Activated CD8-positive, alpha-beta memory T cell treated with anti-CD3 and anti-CD28 coated beads for 36 hours (primary cell): Measurements from ENCODE around the gene GJD3. TPM values are rescaled to one million over a fixed set of nuclear protein-coding genes. Genes with fewer than 3 reads are reported as not detected.

ENCODE experiments used
- CTCF ChIA-PET: fragments of 350-600 bp; sonication (Branson Sonifier 250); formaldehyde crosslinking; loops from one replicate; lab custom pipeline; 2021; ENCODE audit warnings: antibody characterized with exemption; lab: Charles Lee
- POLR2A ChIA-PET: fragments of 350-600 bp; sonication (Branson Sonifier 250); formaldehyde crosslinking; loops from one replicate; lab custom pipeline; 2021; ENCODE audit warnings: antibody characterized with exemption; lab: Charles Lee
- total RNA-seq, 2 experiments: library from RNA; stranded (reverse); gene quantifications; one replicate each; pipeline ENCODE4 v1.2.3, GENCODE V29; 2021

Gene GJD3
- total RNA-seq, 2 experiments from 2014 or later = not detected

- POLR2A ChIA-PET = interaction anchor here (0.5 to 1.1 kb wide), 3 partner anchors 35 to 239 kb away, joined by 4 read pairs; partner anchors contain the start of gene CDC6
These were observed 41.9 kb downstream of the GJD3 start for GRCh38 chr17:40322358-40323315.

GRCh38 chr17:40321961-40322357 is 42.6 kb downstream of the GJD3 start:
- ChIA-PET POLR2A (no interaction called here), CTCF (interaction anchor here (1.1 kb wide), 1 partner anchor 8 kb away, joined by 5 read pairs; no protein-coding TSS in a partner anchor)

More at GRCh38 chr17:40322358-40323315, 41.9 kb downstream of the GJD3 start:
- CTCF ChIA-PET = interaction anchor here (0.5 to 1.1 kb wide), 4 partner anchors 7 to 143 kb away, joined by 4 to 5 read pairs (median 4); partner anchors contain the start of gene RARA

DNA sequence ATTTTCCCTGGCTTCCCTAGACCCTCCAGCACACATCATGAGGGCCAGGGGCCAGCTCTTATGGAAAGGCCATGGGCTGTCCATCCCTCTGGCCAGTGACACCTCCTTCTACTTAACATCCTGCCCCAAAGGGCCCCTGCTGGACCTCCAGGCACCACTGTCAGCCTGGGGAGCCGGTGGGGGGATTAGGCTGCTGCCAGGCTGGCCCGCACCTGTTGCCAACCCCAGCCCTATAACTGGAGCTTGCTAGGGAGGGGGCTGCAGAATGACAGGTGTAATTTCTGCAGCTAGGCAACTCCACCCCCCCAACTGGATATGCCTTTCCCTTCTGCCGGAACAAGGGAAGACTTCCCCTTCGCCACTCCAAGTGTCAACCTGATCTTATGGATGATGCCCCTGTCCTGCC is 43.0 kb downstream of the GJD3 start:
- POLR2A ChIA-PET = no interaction called here
- CTCF ChIA-PET = interaction anchor here (1.0 to 1.1 kb wide), 2 partner anchors 9 to 32 kb away, joined by 3 to 5 read pairs; no protein-coding TSS in a partner anchor

DNA sequence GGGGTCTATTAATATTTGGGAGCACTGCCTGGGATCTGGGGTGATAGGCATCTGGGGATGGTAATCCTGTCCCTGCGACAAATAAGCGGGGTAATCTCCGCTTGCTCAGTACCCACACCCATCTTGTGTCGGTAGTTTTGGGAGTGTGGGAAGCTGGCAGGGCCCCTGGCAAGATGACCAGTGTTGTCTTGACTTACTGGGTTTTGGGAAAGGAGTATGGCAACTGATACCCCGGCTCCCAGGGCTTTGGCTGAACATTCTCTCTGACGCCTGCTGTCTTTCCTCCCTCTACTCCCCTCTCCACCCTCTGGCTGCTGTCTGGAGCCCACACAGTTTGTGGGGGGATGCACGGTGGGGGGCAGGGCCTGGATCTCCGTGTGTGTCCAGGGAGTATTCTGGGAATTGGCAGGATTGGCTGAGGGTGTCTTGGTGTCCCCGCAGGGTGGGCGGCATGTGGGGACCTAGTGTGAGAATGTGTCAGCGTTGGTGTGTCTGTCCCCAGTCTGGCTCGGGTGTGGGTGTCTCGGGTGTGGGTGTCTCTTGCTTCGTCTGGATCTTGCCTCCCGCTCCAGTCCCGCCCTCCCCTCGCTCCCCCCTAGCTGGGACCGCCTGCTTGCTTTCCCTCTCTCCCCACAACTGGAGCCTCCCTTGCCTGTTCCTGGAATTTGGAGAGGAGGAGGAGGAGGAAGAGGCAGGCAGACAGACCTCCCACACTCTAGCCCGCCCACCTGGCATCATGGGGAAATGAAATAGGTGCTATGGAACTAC is 43.6 kb downstream of the GJD3 start:
- ChIA-PET POLR2A (interaction anchor here (1.0 kb wide), 1 partner anchor 9 kb away, joined by 3 read pairs; no protein-coding TSS in a partner anchor), CTCF (interaction anchor here (1.0 to 3.5 kb wide), 3 partner anchors 9 to 33 kb away, joined by 3 to 11 read pairs (median 5); no protein-coding TSS in a partner anchor)

GRCh38 chr17:40319651-40320540 is 44.6 kb downstream of the GJD3 start:
- POLR2A ChIA-PET = interaction anchor here (1.0 kb wide), 1 partner anchor 10 kb away, joined by 3 read pairs; no protein-coding TSS in a partner anchor
- CTCF ChIA-PET = interaction anchor here (0.8 to 3.5 kb wide), 9 partner anchors 10 to 98 kb away, joined by 3 to 11 read pairs (median 3); partner anchors contain the start of gene TOP2A

- POLR2A ChIA-PET = interaction anchor here (0.5 kb wide), 1 partner anchor 25 kb away, joined by 3 read pairs; no protein-coding TSS in a partner anchor
- CTCF ChIA-PET = interaction anchor here (0.8 to 3.5 kb wide), 10 partner anchors 9 to 99 kb away, joined by 3 to 11 read pairs (median 4); partner anchors contain the start of gene TOP2A
These were observed 45.6 kb downstream of the GJD3 start for GRCh38 chr17:40318830-40319391.

- ChIA-PET POLR2A (interaction anchor here (0.5 to 1.0 kb wide), 4 partner anchors 10 to 36 kb away, joined by 3 to 4 read pairs (median 3); partner anchors contain the start of gene CDC6), CTCF (interaction anchor here (0.6 to 3.5 kb wide), 21 partner anchors 8 to 292 kb away, joined by 3 to 20 read pairs (median 5); partner anchors contain the start of genes RARA and TOP2A)
These were observed 46.4 kb downstream of the GJD3 start for GRCh38 chr17:40317880-40318829.

DNA sequence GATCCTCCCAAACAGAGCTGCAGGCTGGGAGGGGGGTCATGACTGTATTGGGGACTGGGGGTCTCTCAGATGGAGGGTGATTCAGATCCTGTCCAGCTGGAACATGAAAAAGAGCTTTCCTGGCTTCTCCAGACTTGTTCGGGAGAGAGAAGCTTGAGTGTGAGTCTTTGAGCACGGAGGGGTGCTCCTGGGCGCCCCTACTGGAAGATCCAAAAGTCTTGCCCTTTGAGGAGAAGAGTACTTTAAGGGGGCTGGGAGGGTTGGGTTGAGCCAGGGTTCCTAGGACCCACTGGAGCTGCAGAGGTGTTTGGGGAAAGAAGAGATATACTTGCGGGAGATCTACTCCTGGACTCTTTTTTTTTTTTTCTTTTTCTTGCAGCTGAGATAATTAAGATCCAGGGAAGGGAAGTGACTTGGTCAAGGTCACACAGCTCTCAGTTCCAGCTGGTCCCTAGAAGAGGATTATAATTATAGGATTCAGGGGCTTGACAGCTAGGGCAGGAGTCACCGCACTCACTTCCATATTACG is 47.1 kb downstream of the GJD3 start:
- CTCF ChIA-PET = interaction anchor here (0.6 to 3.5 kb wide), 16 partner anchors 8 to 291 kb away, joined by 3 to 20 read pairs (median 4); partner anchors contain the start of gene RARA
- POLR2A ChIA-PET = interaction anchor here (0.6 to 1.0 kb wide), 5 partner anchors 10 to 255 kb away, joined by 3 to 4 read pairs (median 3); partner anchors contain the start of genes CDC6 and THRA

DNA sequence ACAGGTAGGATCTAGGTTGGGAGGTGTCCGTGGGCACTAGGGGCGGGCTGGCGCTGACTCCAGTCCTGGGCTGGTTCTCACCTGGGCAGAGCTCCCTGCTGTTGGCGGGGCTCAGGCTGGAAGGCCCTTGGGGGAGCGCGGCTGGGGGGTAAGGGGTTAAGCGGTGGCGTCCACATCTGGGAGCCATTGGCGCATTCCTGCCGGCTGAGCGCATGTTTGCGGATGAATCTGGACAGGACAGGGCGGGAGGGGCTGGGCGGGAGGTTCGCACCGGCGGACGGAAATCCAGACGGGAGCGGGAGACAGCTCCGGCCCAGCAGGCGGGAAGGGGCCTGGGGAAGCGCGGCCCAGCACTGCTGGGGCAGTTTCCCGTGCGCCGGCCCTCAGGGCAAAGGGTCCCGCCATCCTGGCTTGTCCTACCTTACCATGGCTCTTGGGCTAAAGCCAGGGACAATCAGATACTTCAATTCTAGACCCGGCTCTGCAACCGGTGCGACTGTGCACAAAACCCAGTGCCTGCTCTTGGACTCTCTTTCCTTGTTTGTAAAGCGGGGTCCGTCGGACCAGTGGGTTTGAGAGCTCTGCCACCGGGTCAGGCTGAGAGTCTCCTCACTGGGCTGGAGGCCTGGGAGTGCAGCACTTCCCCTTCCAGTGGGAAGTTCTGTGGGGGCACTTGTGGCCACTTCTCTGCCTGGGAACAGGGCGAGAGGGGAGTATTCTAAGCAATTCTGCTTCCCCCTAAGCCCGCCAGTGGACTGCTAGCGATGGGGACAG is 47.8 kb downstream of the GJD3 start:
- ChIA-PET CTCF (interaction anchor here (0.6 to 2.8 kb wide), 17 partner anchors 8 to 291 kb away, joined by 3 to 20 read pairs (median 4); partner anchors contain the start of gene RARA), POLR2A (interaction anchor here (0.6 to 1.0 kb wide), 5 partner anchors 9 to 254 kb away, joined by 3 to 4 read pairs (median 3); partner anchors contain the start of genes CDC6 and THRA)

GRCh38 chr17:40315678-40316570 is 48.6 kb downstream of the GJD3 start:
- POLR2A ChIA-PET = interaction anchor here (1.6 kb wide), 1 partner anchor 10 kb away, joined by 3 read pairs; no protein-coding TSS in a partner anchor
- CTCF ChIA-PET = interaction anchor here (0.6 to 2.8 kb wide), 11 partner anchors 9 to 244 kb away, joined by 3 to 20 read pairs (median 4); no protein-coding TSS in a partner anchor

DNA sequence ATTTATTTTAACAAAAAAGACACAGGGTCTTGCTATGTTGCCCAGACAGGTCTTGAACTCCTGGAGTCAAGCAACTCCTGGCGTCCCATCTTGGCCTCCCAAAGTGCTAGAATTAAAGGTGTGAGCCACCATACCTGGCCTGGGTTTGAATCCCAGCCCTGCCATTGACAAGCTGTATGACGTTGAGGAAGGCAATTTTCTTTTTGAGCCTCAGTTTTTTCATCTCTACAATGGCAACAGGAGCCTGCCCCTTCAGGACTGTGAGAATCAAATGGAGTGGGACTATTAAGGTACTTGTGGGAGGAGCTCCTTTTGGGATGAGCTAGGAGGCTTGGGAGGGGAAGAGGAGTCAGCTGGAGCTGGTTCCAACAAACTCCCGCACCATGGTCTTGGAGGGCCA is 49.3 kb downstream of the GJD3 start:
- POLR2A ChIA-PET = interaction anchor here (0.9 to 1.6 kb wide), 2 partner anchors 9 to 10 kb away, joined by 3 read pairs; no protein-coding TSS in a partner anchor
- CTCF ChIA-PET = interaction anchor here (0.8 to 2.8 kb wide), 5 partner anchors 11 to 114 kb away, joined by 3 to 14 read pairs (median 4); no protein-coding TSS in a partner anchor

DNA sequence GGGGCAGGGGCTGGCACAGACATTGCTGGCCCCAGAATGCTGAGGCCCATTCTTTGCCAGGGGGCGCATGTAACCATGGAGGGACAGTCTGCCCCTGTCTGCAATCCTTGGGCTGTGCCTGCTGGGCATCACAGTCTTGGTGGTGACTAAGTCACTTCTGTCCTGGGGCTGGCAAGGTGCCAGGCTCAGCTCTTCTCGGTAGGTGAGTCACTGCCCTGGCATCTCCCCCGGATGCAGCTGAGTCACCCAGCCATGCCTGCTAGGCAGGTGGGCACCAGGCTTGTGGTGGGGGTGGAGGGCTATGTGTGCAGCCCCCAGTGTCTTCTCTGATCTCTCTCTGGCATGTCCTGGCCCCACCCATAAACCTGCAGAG is 50.0 kb downstream of the GJD3 start:
- ChIA-PET CTCF (interaction anchor here (0.7 to 2.8 kb wide), 3 partner anchors 12 to 29 kb away, joined by 3 to 14 read pairs (median 6); no protein-coding TSS in a partner anchor), POLR2A (interaction anchor here (0.9 to 1.6 kb wide), 2 partner anchors 9 to 11 kb away, joined by 3 read pairs; no protein-coding TSS in a partner anchor)
